Nephron (organoid): ENCODE data around the gene KRTAP4-4.
"Not testable (repeated sequence)": the region's sequence is repeated elsewhere in the genome, so short reads cannot be mapped to it uniquely, and the experiment has no call there.

Experiments
- H3K27ac Mint-ChIP-seq, 3 experiments: 2 replicates each; pipeline ENCODE4 v1.8.0; 2020; ENCODE audit warnings: mixed read lengths in 3 of 3, mild to moderate bottlenecking in 2 of 3, moderate library complexity in 1 of 3
- H3K27me3 Mint-ChIP-seq: 2 replicates; pipeline ENCODE4 v1.8.0; 2021; ENCODE audit warnings: low read depth, mild to moderate bottlenecking, moderate library complexity, mixed read lengths
- H3K36me3 Mint-ChIP-seq: 2 replicates; pipeline ENCODE4 v1.8.0; 2020; ENCODE audit warnings: low read depth, mixed read lengths
- H3K4me1 Mint-ChIP-seq: 2 replicates; pipeline ENCODE4 v1.8.0; 2020; ENCODE audit warnings: mixed read lengths
- H3K4me3 Mint-ChIP-seq, 3 experiments: 2 replicates each; pipeline ENCODE4 v1.8.0; 2020; ENCODE audit warnings: mild to moderate bottlenecking in 3 of 3, mixed read lengths in 3 of 3, moderate library complexity in 2 of 3
- H3K9me3 Mint-ChIP-seq: 2 replicates; pipeline ENCODE4 v1.8.0; 2020; ENCODE audit warnings: mixed read lengths
- CTCF ChIP-seq, 3 experiments: fragments of 200-600 bp; sonication (generic); IDR thresholded peaks; one replicate each; pipeline ENCODE4 v1.5.0; 2021; ENCODE audit warnings: antibody characterized with exemption in 3 of 3; ENCODE audit not compliant: unreplicated experiment in 3 of 3

Gene KRTAP4-4

GRCh38 chr17:41118721-41119120, 41.8 kb downstream of the KRTAP4-4 start:
- Mint-ChIP-seq H3K27me3 (peaks cover 7% of the 10 kb centered on the region), H3K9me3 (peaks cover 7% of the 10 kb centered on the region), H3K27ac (no peak overlapping the region), H3K4me1 (peaks cover 16% of the 10 kb centered on the region), H3K36me3 (no peaks in the 10 kb centered on the region), H3K4me3 (no peak overlapping the region)
- TF ChIP-seq CTCF (IDR thresholded peaks at IDR 0.05; ENCODE audit: unreplicated experiment in 3 of 3): no peak

- H3K27ac Mint-ChIP-seq: peak within 1 kb of the TSS in 1 of 3 experiments; percentile 12
- peaks cover 16% of the 10 kb centered on the region for H3K4me1 Mint-ChIP-seq
- not testable (repeated sequence) for H3K4me3 Mint-ChIP-seq, H3K36me3 Mint-ChIP-seq, H3K27me3 Mint-ChIP-seq
- H3K9me3 Mint-ChIP-seq: peaks cover 10% of the 10 kb centered on the region
Measured at GRCh38 chr17:41117846-41118386, 42.6 kb downstream of the KRTAP4-4 start, which contains the start of gene KRTAP4-11. KRTAP4-11 (minus strand) TSS chr17:41118373; CDS start chr17:41118315, 58 bp downstream.

GRCh38 chr17:41116297-41116696, 44.3 kb downstream of the KRTAP4-4 start:
- TF ChIP-seq CTCF (IDR thresholded peaks at IDR 0.05; ENCODE audit: unreplicated experiment in 3 of 3): no peak
- H3K36me3 Mint-ChIP-seq: peaks cover 2% of the 10 kb centered on the region
- peaks cover 12% of the 10 kb centered on the region for H3K9me3 Mint-ChIP-seq
- H3K27me3 Mint-ChIP-seq: peaks cover 3% of the 10 kb centered on the region
- no peak overlapping the region for H3K4me3 Mint-ChIP-seq
- H3K27ac Mint-ChIP-seq: peak overlapping the region in 1 of 3 experiments; percentile 32
- H3K4me1 Mint-ChIP-seq: peaks cover 16% of the 10 kb centered on the region

GRCh38 chr17:41111151-41111885, 49.2 kb downstream of the KRTAP4-4 start:
- Mint-ChIP-seq H3K4me1 (no peaks in the 10 kb centered on the region), H3K36me3 (peaks cover 4% of the 10 kb centered on the region), H3K4me3 (no peak overlapping the region), H3K27me3 (no peaks in the 10 kb centered on the region), H3K27ac (no peak overlapping the region), H3K9me3 (peaks cover 27% of the 10 kb centered on the region)
- no peak for TF ChIP-seq CTCF (IDR thresholded peaks at IDR 0.05; ENCODE audit: unreplicated experiment in 3 of 3)
